OCI-LY3 (cell line): ENCODE measurements around the gene CORO2B.

Experiments
- CTCF ChIP-seq: fragments of 200-600, 300-600 bp; sonication (generic); IDR thresholded peaks from 2 replicates; pipeline ENCODE4 v1.5.1; 2014; ENCODE audit warnings: antibody characterized with exemption, low read length, low read depth
- EZH2phosphoT487 ChIP-seq: fragments of 200-600 bp; shearing (Covaris generic); IDR thresholded peaks from 2 replicates; pipeline ENCODE4 v1.6.1; 2018; ENCODE audit warnings: antibody characterized with exemption, mixed run types, low read depth

DNA sequence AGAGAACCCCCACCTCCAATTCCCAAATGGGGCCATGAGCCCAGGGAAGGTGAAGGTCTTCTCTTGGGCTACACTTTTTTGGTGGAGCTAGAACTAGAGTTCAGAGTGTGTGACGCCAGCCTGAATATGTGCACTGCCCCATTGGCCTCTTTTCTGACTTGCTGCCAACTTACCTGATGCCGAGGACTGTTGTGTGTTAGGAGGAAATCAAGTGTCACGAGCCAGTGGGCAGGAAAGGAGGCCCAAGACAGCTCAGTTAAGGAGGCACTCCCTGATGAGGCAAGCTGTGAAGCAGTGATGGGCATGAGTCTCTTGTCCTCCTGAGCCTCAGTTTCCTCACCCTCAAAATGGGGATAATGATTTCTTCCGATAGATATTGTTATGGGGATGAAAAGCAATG lies 134.1 kb downstream of the CORO2B start:
- TF ChIP-seq CTCF = no peak
- no peak for TF ChIP-seq EZH2phosphoT487
